IMR-90 (cell line): ENCODE data around the gene CDK5RAP3. TPM values are rescaled to one million over a fixed set of nuclear protein-coding genes. Genes with fewer than 3 reads are reported as not detected.

Source experiments
- ATAC-seq: fragments of 200-7000 bp; cut with Tn5 transposase; 2 replicates; pipeline ENCODE4 v1.9.1; 2020; ENCODE audit warnings: low read depth, mild to moderate bottlenecking, moderate library complexity
- BruUV-seq: library from RNA; stranded (reverse); fragments of 400-500 nt; replicated peaks from 2 replicates; lab custom pipeline; 2021; lab: Mats Ljungman, UMichigan
- CTCF ChIA-PET: fragments of 300-600 bp; formaldehyde crosslinking; extraction: SDS; loops from one replicate; lab custom pipeline; 2021; ENCODE audit warnings: antibody characterized with exemption; lab: Yijun Ruan, JAX
- POLR2A ChIA-PET: fragments of 300-600 bp; sonication (Branson Sonifier 250); formaldehyde crosslinking; loops from one replicate; lab custom pipeline; 2022; ENCODE audit warnings: antibody characterized with exemption; ENCODE audit not compliant: unreplicated experiment; lab: Charles Lee
- DNase-seq: peaks from one replicate; pipeline ENCODE4 v3.0.0; 2013
- H2AFZ ChIP-seq: replicated peaks from 2 replicates; pipeline ENCODE3; 2013; ENCODE audit warnings: low read length, mild to moderate bottlenecking; ENCODE audit not compliant: poor library complexity
- H2AK5ac ChIP-seq: 2 replicates; pipeline ENCODE4 v1.6.1; 2013; ENCODE audit warnings: low read depth, low read length, inconsistent platforms
- H2AK9ac ChIP-seq: replicated peaks from 2 replicates; pipeline ENCODE3; 2013; ENCODE audit warnings: mild to moderate bottlenecking, low read depth, low read length, moderate library complexity; ENCODE audit not compliant: poor library complexity
- H2BK120ac ChIP-seq: 2 replicates; pipeline ENCODE4 v1.6.1; 2013; ENCODE audit warnings: low read depth, low read length, inconsistent platforms
- H2BK15ac ChIP-seq: 3 replicates; pipeline ENCODE4 v1.6.1; 2013; ENCODE audit warnings: low read depth, low read length, inconsistent platforms
- H2BK20ac ChIP-seq: 2 replicates; pipeline ENCODE4 v1.6.1; 2013; ENCODE audit warnings: low read depth, mild to moderate bottlenecking, inconsistent platforms, low read length, moderate library complexity
- H2BK5ac ChIP-seq: 2 replicates; pipeline ENCODE4 v1.6.1; 2013; ENCODE audit warnings: mild to moderate bottlenecking, low read depth, low read length, inconsistent platforms; ENCODE audit not compliant: poor library complexity, severe bottlenecking
- H3K14ac ChIP-seq: replicated peaks from 2 replicates; pipeline ENCODE4 v1.6.1; 2013; ENCODE audit warnings: low read depth, low read length, inconsistent platforms
- H3K18ac ChIP-seq: 2 replicates; pipeline ENCODE4 v1.6.1; 2013; ENCODE audit warnings: low read depth, low read length, control low read depth
- H3K23ac ChIP-seq: 2 replicates; pipeline ENCODE4 v1.6.1; 2013; ENCODE audit warnings: low read depth, low read length, inconsistent platforms
- H3K27ac ChIP-seq: 2 replicates; pipeline ENCODE4 v1.5.1; 2013; ENCODE audit warnings: mild to moderate bottlenecking, control low read depth, low read length; ENCODE audit not compliant: insufficient read depth
- H3K27me3 ChIP-seq: 2 replicates; pipeline ENCODE4 v1.6.1; 2013; ENCODE audit warnings: low read length; ENCODE audit not compliant: control insufficient read depth, insufficient read depth
- H3K36me3 ChIP-seq: 2 replicates; pipeline ENCODE4 v1.6.1; 2013; ENCODE audit warnings: low read length, mixed read lengths; ENCODE audit not compliant: control insufficient read depth, insufficient read depth
- H3K4ac ChIP-seq: 2 replicates; pipeline ENCODE4 v1.6.1; 2013; ENCODE audit warnings: low read depth, low read length, inconsistent platforms
- H3K4me1 ChIP-seq: 2 replicates; pipeline ENCODE4 v1.6.1; 2013; ENCODE audit warnings: low read length, mixed read lengths; ENCODE audit not compliant: control insufficient read depth, insufficient read depth
- H3K4me2 ChIP-seq: 2 replicates; pipeline ENCODE4 v1.6.1; 2013; ENCODE audit warnings: low read depth, mild to moderate bottlenecking, control low read depth, low read length, moderate library complexity
- H3K4me3 ChIP-seq: 2 replicates; pipeline ENCODE4 v1.5.1; 2013; ENCODE audit warnings: low read depth, mild to moderate bottlenecking, control low read depth, low read length, moderate library complexity; ENCODE audit not compliant: insufficient read depth
- H3K56ac ChIP-seq: 2 replicates; pipeline ENCODE4 v1.6.1; 2013; ENCODE audit warnings: low read length, inconsistent platforms; ENCODE audit not compliant: insufficient read depth; ENCODE audit errors: extremely low read depth
- H3K79me1 ChIP-seq, 2 experiments: 2 replicates each; pipeline ENCODE4 v1.6.1; 2013; ENCODE audit warnings: low read length in 2 of 2, inconsistent platforms in 1 of 2, low read depth in 1 of 2
- H3K9ac ChIP-seq: 2 replicates; pipeline ENCODE4 v1.6.1; 2013; ENCODE audit warnings: low read depth, low read length, control low read depth
- H3K9me1 ChIP-seq: 2 replicates; pipeline ENCODE4 v1.6.1; 2013; ENCODE audit warnings: low read length, inconsistent platforms; ENCODE audit not compliant: insufficient read depth
- H3K9me3 ChIP-seq: 2 replicates; pipeline ENCODE4 v1.6.1; 2013; ENCODE audit warnings: low read length; ENCODE audit not compliant: control insufficient read depth, insufficient read depth
- H4K20me1 ChIP-seq: 2 replicates; pipeline ENCODE4 v1.6.1; 2013; ENCODE audit warnings: low read length, inconsistent platforms; ENCODE audit not compliant: insufficient read depth
- H4K5ac ChIP-seq: 2 replicates; pipeline ENCODE4 v1.6.1; 2013; ENCODE audit warnings: mild to moderate bottlenecking, low read depth, low read length, control low read depth
- H4K8ac ChIP-seq, 2 experiments: 2 replicates each; pipeline ENCODE4 v1.6.1; 2013; ENCODE audit warnings: low read depth in 2 of 2, low read length in 2 of 2, control low read depth in 1 of 2, inconsistent platforms in 1 of 2
- H4K91ac ChIP-seq: 2 replicates; pipeline ENCODE4 v1.6.1; 2013; ENCODE audit warnings: low read depth, low read length, inconsistent platforms; ENCODE audit not compliant: insufficient read depth
- ELK1 ChIP-seq: fragments of 150-350 bp; IDR thresholded peaks from 2 replicates; pipeline ENCODE4 v1.6.1; 2016; ENCODE audit warnings: low read depth, mild to moderate bottlenecking, low read length, moderate library complexity, borderline replicate concordance
- MAZ ChIP-seq: IDR thresholded peaks from 2 replicates; pipeline ENCODE4 v1.6.1; 2012; ENCODE audit warnings: low read depth, mild to moderate bottlenecking, low read length, improper control_type of control experiment, moderate library complexity, borderline replicate concordance
- USF2 ChIP-seq: fragments of 150-350 bp; IDR thresholded peaks from 2 replicates; pipeline ENCODE4 v1.6.1; 2017; ENCODE audit warnings: mild to moderate bottlenecking, antibody characterized with exemption, low read length, low read depth
- WGBS, 2 experiments: methylation state at CpG; one replicate each; pipeline versions ENCODE4 v1.1.5 to v1.1.7; 2013; ENCODE audit warnings: missing lambda C conversion rate in 2 of 2; ENCODE audit not compliant: insufficient read length in 1 of 2; ENCODE audit errors: extremely low coverage in 2 of 2; 5-methylcytosine and 5-hydroxymethylcytosine counted together
- dilution Hi-C: fragments of 300-500 bp; cut with HindIII; formaldehyde crosslinking; loops from one replicate; pipeline ENCODE4 v1.14.3; 2018; ENCODE audit warnings: low sequenced_read_pairs; ENCODE audit not compliant: unreplicated experiment
- in situ Hi-C: fragments of 300-500 bp; cut with MboI; formaldehyde crosslinking; loops from 3 replicates; pipeline ENCODE4 v1.14.3; 2019; ENCODE audit warnings: low sequenced_read_pairs, inconsistent platforms, mixed read lengths
- intact Hi-C: fragments of 100-400 bp; cut with micrococcal nuclease; formaldehyde crosslinking; loops from 2 replicates; pipeline ENCODE4 v1.10.0; 2022
- polyA plus RNA-seq, 3 experiments: library from polyadenylated mRNA; depleted of rRNA; stranded (reverse); fragments of >200 nt; gene quantifications; 2 replicates each; pipeline ENCODE4 v1.2.3, GENCODE V29; 2012; ENCODE audit warnings: low replicate concordance in 1 of 3
- total RNA-seq: library from RNA; depleted of rRNA; stranded (reverse); fragments of >200 nt; gene quantifications from 2 replicates; pipeline ENCODE4 v1.2.3, GENCODE V29; 2012

CDK5RAP3 gene
- total and polyA plus RNA-seq, 2 of the 4 experiments (the other 2 are of a cell fraction): 75.3 to 153 TPM

- no peaks in the 10 kb centered on the region for H3K9me1 ChIP-seq
- ATAC-seq: no peak
- WGBS, 2 experiments: 90% methylated on average over 2 of the region's 5 CpGs; no CpG with 5 or more reads in 1 of the 2 experiments
- no peaks in the 10 kb centered on the region for H3K36me3 ChIP-seq
- peaks cover 6% of the 10 kb centered on the region; the same call in 1 of the 2 replicates for H3K27me3 ChIP-seq
- H3K56ac ChIP-seq: no peak overlapping the region
- H2BK5ac ChIP-seq: no peak overlapping the region
- H4K91ac ChIP-seq: no peak overlapping the region
- no peak overlapping the region for H3K4me3 ChIP-seq
- H3K4ac ChIP-seq: no peak overlapping the region
- intact Hi-C loops: no loop called here
- BruUV-seq: no TSS peak
- H3K4me2 ChIP-seq: no peak overlapping the region
- H3K9me3 ChIP-seq: no peaks in the 10 kb centered on the region
- TF ChIP-seq MAZ (no peak), ELK1 (no peak), USF2 (no peak)
- no peak overlapping the region for H4K5ac ChIP-seq
- H3K79me1 ChIP-seq: no peaks in the 10 kb centered on the region
- CTCF ChIA-PET: no interaction called here
- no peak overlapping the region for H2BK15ac ChIP-seq
- H4K20me1 ChIP-seq: no peaks in the 10 kb centered on the region
- dilution Hi-C loops: no loop called here
- H4K8ac ChIP-seq: no peak overlapping the region
- no peak overlapping the region for H2AFZ ChIP-seq
- H3K4me1 ChIP-seq: peaks cover 2% of the 10 kb centered on the region; the same call in 1 of the 2 replicates
- no peak for DNase-seq
- H3K27ac ChIP-seq: no peak overlapping the region
- in situ Hi-C loops: no loop called here
- no peak overlapping the region for H3K18ac ChIP-seq
- H2AK5ac ChIP-seq: no peak overlapping the region
- H3K9ac ChIP-seq: no peak overlapping the region
- no peak overlapping the region for H2BK20ac ChIP-seq
- POLR2A ChIA-PET: no interaction called here
- H3K23ac ChIP-seq: no peak overlapping the region
- H2AK9ac ChIP-seq: no peak overlapping the region
- H3K14ac ChIP-seq: no peak overlapping the region
- no peak overlapping the region for H2BK120ac ChIP-seq
These were observed 23.1 kb downstream of the CDK5RAP3 start for GRCh38 chr17:47993964-47994363.
